ENCODE results near the gene AMBRA1.
A peak's percentile ranks its signal among the peaks of the same experiment; 100 is the strongest.
"Not testable (repeated sequence)": the region's sequence is repeated elsewhere in the genome, so short reads cannot be mapped to it uniquely, and the experiment has no call there.

The AMBRA1 gene

GRCh38 chr11:46381048-46381818 is 212.6 kb downstream of the AMBRA1 start, which contains the start of gene MDK:
MDK (plus strand) TSS chr11:46381669; CDS start chr11:46382058, 389 bp downstream.
- peaks cover 30% of the 10 kb centered on the region in 2 donors for H3K4me1 ChIP-seq (ENCODE audit: control insufficient read depth in 1 of 2, insufficient read depth in 2 of 2, low read length in 2 of 2)
- peaks cover 0 to 7% of the 10 kb centered on the region in 2 donors for H3K27me3 ChIP-seq (ENCODE audit: control insufficient read depth in 1 of 2, insufficient read depth in 2 of 2, low read length in 2 of 2)
- peak within 1 kb of the TSS; percentile 74 to 82 for H3K9ac ChIP-seq (ENCODE audit: low read depth in 1 of 2, low read length in 2 of 2)
- H3K9me3 ChIP-seq (ENCODE audit: control insufficient read depth in 1 of 2, low read length in 2 of 2), result no peaks in the 10 kb centered on the region
- H3K36me3 ChIP-seq (ENCODE audit: control insufficient read depth in 1 of 2, insufficient read depth in 2 of 2, low read length in 2 of 2), result peaks cover 4 to 21% of the 10 kb centered on the region in 2 donors
- H3K4me3 ChIP-seq (ENCODE audit: low read depth in 1 of 2, low read length in 2 of 2), result peak within 1 kb of the TSS; percentile 77 to 80
- peak within 1 kb of the TSS; percentile 92 for H3K27ac ChIP-seq (ENCODE audit: low read depth, low read length)

GRCh38 chr11:46380340-46381047 is 213.3 kb downstream of the AMBRA1 start:
- Histone ChIP-seq H3K9me3 (ENCODE audit: control insufficient read depth in 1 of 2, low read length in 2 of 2) (no peaks in the 10 kb centered on the region), H3K4me3 (ENCODE audit: low read depth in 1 of 2, low read length in 2 of 2) (peak overlapping the region; percentile 69 to 80), H3K9ac (ENCODE audit: low read depth in 1 of 2, low read length in 2 of 2) (peak overlapping the region; percentile 74 to 82), H3K36me3 (ENCODE audit: control insufficient read depth in 1 of 2, insufficient read depth in 2 of 2, low read length in 2 of 2) (peaks cover 4 to 28% of the 10 kb centered on the region in 2 donors), H3K4me1 (ENCODE audit: control insufficient read depth in 1 of 2, insufficient read depth in 2 of 2, low read length in 2 of 2) (peaks cover 30% of the 10 kb centered on the region in 2 donors), H3K27ac (ENCODE audit: low read depth, low read length) (peak overlapping the region; percentile 92), H3K27me3 (ENCODE audit: control insufficient read depth in 1 of 2, insufficient read depth in 2 of 2, low read length in 2 of 2) (peaks cover 0 to 4% of the 10 kb centered on the region in 2 donors)

- peaks cover 4 to 36% of the 10 kb centered on the region in 2 donors for H3K36me3 ChIP-seq (ENCODE audit: control insufficient read depth in 1 of 2, insufficient read depth in 2 of 2, low read length in 2 of 2)
- H3K27ac ChIP-seq (ENCODE audit: low read depth, low read length), result peak overlapping the region; percentile 42
- peaks cover 25 to 26% of the 10 kb centered on the region in 2 donors for H3K4me1 ChIP-seq (ENCODE audit: control insufficient read depth in 1 of 2, insufficient read depth in 2 of 2, low read length in 2 of 2)
- H3K9ac ChIP-seq (ENCODE audit: low read depth in 1 of 2, low read length in 2 of 2); H3K4me3 ChIP-seq (ENCODE audit: low read depth in 1 of 2, low read length in 2 of 2); H3K27me3 ChIP-seq (ENCODE audit: control insufficient read depth in 1 of 2, insufficient read depth in 2 of 2, low read length in 2 of 2); H3K9me3 ChIP-seq (ENCODE audit: control insufficient read depth in 1 of 2, low read length in 2 of 2): not testable (repeated sequence)
Measured at GRCh38 chr11:46379482-46380293, 214.1 kb downstream of the AMBRA1 start.

GRCh38 chr11:46378811-46379481 is 214.9 kb downstream of the AMBRA1 start:
- Histone ChIP-seq H3K27me3 (ENCODE audit: control insufficient read depth in 1 of 2, insufficient read depth in 2 of 2, low read length in 2 of 2) (no peaks in the 10 kb centered on the region), H3K4me1 (ENCODE audit: control insufficient read depth in 1 of 2, insufficient read depth in 2 of 2, low read length in 2 of 2) (peaks cover 19 to 20% of the 10 kb centered on the region in 2 donors), H3K27ac (ENCODE audit: low read depth, low read length) (no peak overlapping the region), H3K36me3 (ENCODE audit: control insufficient read depth in 1 of 2, insufficient read depth in 2 of 2, low read length in 2 of 2) (peaks cover 4 to 40% of the 10 kb centered on the region in 2 donors), H3K4me3 (ENCODE audit: low read depth in 1 of 2, low read length in 2 of 2) (no peak overlapping the region), H3K9me3 (ENCODE audit: control insufficient read depth in 1 of 2, low read length in 2 of 2) (no peaks in the 10 kb centered on the region), H3K9ac (ENCODE audit: low read depth in 1 of 2, low read length in 2 of 2) (no peak overlapping the region)

- no peak overlapping the region for H3K27ac ChIP-seq (ENCODE audit: low read depth, low read length)
Measured at GRCh38 chr11:46378296-46378695, 215.5 kb downstream of the AMBRA1 start.

GRCh38 chr11:46377831-46378230 is 216.0 kb downstream of the AMBRA1 start:
- Histone ChIP-seq H3K36me3 (ENCODE audit: control insufficient read depth in 1 of 2, insufficient read depth in 2 of 2, low read length in 2 of 2) (peaks cover 4 to 45% of the 10 kb centered on the region in 2 donors), H3K4me3 (ENCODE audit: low read depth in 1 of 2, low read length in 2 of 2) (no peak overlapping the region), H3K9me3 (ENCODE audit: control insufficient read depth in 1 of 2, low read length in 2 of 2) (no peaks in the 10 kb centered on the region), H3K4me1 (ENCODE audit: control insufficient read depth in 1 of 2, insufficient read depth in 2 of 2, low read length in 2 of 2) (peaks cover 8 to 10% of the 10 kb centered on the region in 2 donors), H3K9ac (ENCODE audit: low read depth in 1 of 2, low read length in 2 of 2) (no peak overlapping the region), H3K27me3 (ENCODE audit: control insufficient read depth in 1 of 2, insufficient read depth in 2 of 2, low read length in 2 of 2) (no peaks in the 10 kb centered on the region), H3K27ac (ENCODE audit: low read depth, low read length) (no peak overlapping the region)

More at GRCh38 chr11:46378296-46378695, 215.5 kb downstream of the AMBRA1 start:
- no peaks in the 10 kb centered on the region for H3K27me3 ChIP-seq (ENCODE audit: control insufficient read depth in 1 of 2, insufficient read depth in 2 of 2, low read length in 2 of 2)
- no peaks in the 10 kb centered on the region for H3K9me3 ChIP-seq (ENCODE audit: control insufficient read depth in 1 of 2, low read length in 2 of 2)
- peaks cover 12 to 15% of the 10 kb centered on the region in 2 donors for H3K4me1 ChIP-seq (ENCODE audit: control insufficient read depth in 1 of 2, insufficient read depth in 2 of 2, low read length in 2 of 2)
- no peak overlapping the region for H3K4me3 ChIP-seq (ENCODE audit: low read depth in 1 of 2, low read length in 2 of 2)
- no peak overlapping the region for H3K9ac ChIP-seq (ENCODE audit: low read depth in 1 of 2, low read length in 2 of 2)
- H3K36me3 ChIP-seq (ENCODE audit: control insufficient read depth in 1 of 2, insufficient read depth in 2 of 2, low read length in 2 of 2), result peaks cover 4 to 45% of the 10 kb centered on the region in 2 donors

GRCh38 chr11:46377290-46377689 is 216.5 kb downstream of the AMBRA1 start:
- Histone ChIP-seq H3K27me3 (ENCODE audit: control insufficient read depth in 1 of 2, insufficient read depth in 2 of 2, low read length in 2 of 2) (no peaks in the 10 kb centered on the region), H3K9ac (ENCODE audit: low read depth in 1 of 2, low read length in 2 of 2) (no peak overlapping the region), H3K4me3 (ENCODE audit: low read depth in 1 of 2, low read length in 2 of 2) (no peak overlapping the region), H3K27ac (ENCODE audit: low read depth, low read length) (no peak overlapping the region), H3K4me1 (ENCODE audit: control insufficient read depth in 1 of 2, insufficient read depth in 2 of 2, low read length in 2 of 2) (peaks cover 2 to 5% of the 10 kb centered on the region in 2 donors), H3K9me3 (ENCODE audit: control insufficient read depth in 1 of 2, low read length in 2 of 2) (no peaks in the 10 kb centered on the region), H3K36me3 (ENCODE audit: control insufficient read depth in 1 of 2, insufficient read depth in 2 of 2, low read length in 2 of 2) (peaks cover 4 to 48% of the 10 kb centered on the region in 2 donors)

- Histone ChIP-seq H3K9ac (ENCODE audit: low read depth in 1 of 2, low read length in 2 of 2) (no peak overlapping the region), H3K4me3 (ENCODE audit: low read depth in 1 of 2, low read length in 2 of 2) (no peak overlapping the region), H3K9me3 (ENCODE audit: control insufficient read depth in 1 of 2, low read length in 2 of 2) (no peaks in the 10 kb centered on the region), H3K27ac (ENCODE audit: low read depth, low read length) (no peak overlapping the region), H3K36me3 (ENCODE audit: control insufficient read depth in 1 of 2, insufficient read depth in 2 of 2, low read length in 2 of 2) (peaks cover 10 to 57% of the 10 kb centered on the region in 2 donors), H3K4me1 (ENCODE audit: control insufficient read depth in 1 of 2, insufficient read depth in 2 of 2, low read length in 2 of 2) (peaks cover 0 to 4% of the 10 kb centered on the region in 2 donors), H3K27me3 (ENCODE audit: control insufficient read depth in 1 of 2, insufficient read depth in 2 of 2, low read length in 2 of 2) (no peaks in the 10 kb centered on the region)
Measured at GRCh38 chr11:46376258-46377050, 217.4 kb downstream of the AMBRA1 start.
